Psoas muscle (tissue), 8 donors: ENCODE measurements around the gene OR6J1. TPM values are rescaled to one million over a fixed set of nuclear protein-coding genes. Genes with fewer than 3 reads are reported as not detected.
"Not testable (repeated sequence)": the region's sequence is repeated elsewhere in the genome, so short reads cannot be mapped to it uniquely, and the experiment has no call there.

ENCODE experiments used
- ATAC-seq, 4 donors: fragments of 200-7000 bp; cut with Tn5 transposase; one replicate each; pipeline ENCODE4 v1.9.1; 2020; ENCODE audit warnings: moderate library complexity in 3 of 4, mild to moderate bottlenecking in 2 of 4
- DNase-seq, 2 donors: peaks; one replicate each; pipeline ENCODE4 v3.0.0-alpha.2; 2020
- H3K27ac ChIP-seq: fragments of 200-600 bp; one replicate; pipeline ENCODE4 v1.8.0; 2022
- H3K27me3 ChIP-seq, 3 donors: fragments of 200-600 bp in 1 of 3; one replicate each; pipeline versions ENCODE4 v1.6.1 to v1.8.0; 2013 to 2022; ENCODE audit warnings: low read length in 2 of 3, mild to moderate bottlenecking in 2 of 3, moderate library complexity in 1 of 3; ENCODE audit not compliant: insufficient read depth in 3 of 3
- H3K36me3 ChIP-seq, 2 donors: fragments of 200-600 bp in 1 of 2; one replicate each; pipeline versions ENCODE4 v1.6.1 to v1.8.0; 2013 to 2022; ENCODE audit warnings: low read depth in 1 of 2, mild to moderate bottlenecking in 1 of 2, moderate library complexity in 1 of 2; ENCODE audit not compliant: insufficient read depth in 1 of 2
- H3K4me1 ChIP-seq: fragments of 200-600 bp; one replicate; pipeline ENCODE4 v1.8.0; 2022
- H3K4me3 ChIP-seq: fragments of 200-600 bp; one replicate; pipeline ENCODE4 v1.8.0; 2022; ENCODE audit warnings: mild to moderate bottlenecking
- H3K9me3 ChIP-seq: fragments of 200-600 bp; one replicate; pipeline ENCODE4 v1.8.0; 2022
- WGBS, 3 donors: extraction: QIAGEN DNeasy Blood & Tissue Kit; methylation state at CpG; one replicate each; pipeline versions ENCODE4 v1.1.6 to v1.1.7; 2013; 5-methylcytosine and 5-hydroxymethylcytosine counted together
- intact Hi-C, 2 donors: fragments of 100-400 bp; cut with DNase I; formaldehyde crosslinking; loops; one replicate each; pipeline versions ENCODE4 v1.11.0 to v1.14.2; 2022
- polyA plus RNA-seq, 3 donors: library from polyadenylated mRNA; stranded (reverse); fragments of 200-250 nt; gene quantifications; one replicate each; pipeline ENCODE4 v1.2.3, GENCODE V29; 2013
- total RNA-seq, 4 donors: library from RNA; stranded (reverse); fragmentation: NEBNext Ultra II Directional in 2 of 4; extraction: Animal tissue kit (Norgen Biotek cat#: 25700) in 2 of 4; gene quantifications; one replicate each; pipeline versions ENCODE4 v1.2.1 to v1.2.4, GENCODE V29; 2021 to 2023
- TF ChIP-seq, protein P1 (sequence below): fragments of 200-600 bp; IDR thresholded peaks from one replicate; pipeline ENCODE4 v1.8.0; 2022; ENCODE audit warnings: antibody characterized with exemption
- donor health status: healthy with polysubstance abuse.
- donor health status: DM: no; HTN: no; CAD: no; lungs with moderate emphysema.
- donor health status: Bipolar disorder and iron deficiency.
- donor health status: healthy.
- donor health status: DM: yes; HTN: yes; CAD: no.
- donor health status: DM: no; HTN: no; CAD: no.
- donor health status: DM: no; HTN: no; CAD: no.
- donor health status: DM: yes; HTN: yes; CAD: no.

The OR6J1 gene
- total and polyA plus RNA-seq, 7 donors = not detected

DNA sequence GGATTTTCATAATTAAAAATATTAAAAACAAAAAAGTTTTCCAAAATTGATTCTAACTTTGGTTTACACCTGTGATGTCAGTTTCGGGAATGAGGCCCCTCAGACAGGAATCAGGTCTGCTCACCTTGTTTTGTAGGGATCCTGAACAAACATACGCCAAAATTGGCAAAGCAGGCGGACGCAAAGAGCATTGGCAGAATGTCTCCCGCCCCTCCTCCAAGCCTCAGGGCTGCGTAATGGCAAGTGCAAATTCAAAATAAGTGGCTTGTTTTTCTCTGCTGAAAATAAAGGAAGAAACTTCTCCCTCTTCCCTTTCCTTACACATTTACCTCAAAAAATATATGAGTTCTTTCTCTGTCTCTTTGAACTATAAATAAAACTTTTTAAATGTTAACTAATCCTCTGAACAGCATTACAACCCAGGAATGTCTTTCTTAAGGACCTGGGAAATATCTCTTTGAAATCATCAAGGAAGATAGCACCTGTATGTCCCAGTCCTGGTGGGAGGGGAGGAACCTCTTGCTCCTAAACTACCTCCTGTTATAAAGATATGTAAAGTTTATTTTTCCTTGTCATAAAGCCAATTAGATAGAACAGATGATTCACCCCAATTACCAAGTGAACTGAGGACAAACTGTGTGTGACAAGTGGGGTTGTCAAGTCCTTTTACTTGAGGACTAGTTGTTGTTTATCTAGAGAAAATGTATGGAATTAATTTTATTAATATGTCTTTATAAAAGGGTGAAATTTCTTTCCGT is 16.5 kb downstream of the OR6J1 start:
- Histone ChIP-seq H3K4me1 (no peaks in the 10 kb centered on the region), H3K4me3 (no peak overlapping the region), H3K27ac (no peak overlapping the region), H3K27me3 (no peaks in the 10 kb centered on the region), H3K36me3 (no peaks in the 10 kb centered on the region), H3K9me3 (no peaks in the 10 kb centered on the region)
- DNase-seq = no peak
- 71 to 75% (median 74%) methylated on average over 7 of the region's 7 CpGs for WGBS, 3 donors
- intact Hi-C loops = no loop called here
- no peak for ATAC-seq
- TF ChIP-seq, protein P1, sequence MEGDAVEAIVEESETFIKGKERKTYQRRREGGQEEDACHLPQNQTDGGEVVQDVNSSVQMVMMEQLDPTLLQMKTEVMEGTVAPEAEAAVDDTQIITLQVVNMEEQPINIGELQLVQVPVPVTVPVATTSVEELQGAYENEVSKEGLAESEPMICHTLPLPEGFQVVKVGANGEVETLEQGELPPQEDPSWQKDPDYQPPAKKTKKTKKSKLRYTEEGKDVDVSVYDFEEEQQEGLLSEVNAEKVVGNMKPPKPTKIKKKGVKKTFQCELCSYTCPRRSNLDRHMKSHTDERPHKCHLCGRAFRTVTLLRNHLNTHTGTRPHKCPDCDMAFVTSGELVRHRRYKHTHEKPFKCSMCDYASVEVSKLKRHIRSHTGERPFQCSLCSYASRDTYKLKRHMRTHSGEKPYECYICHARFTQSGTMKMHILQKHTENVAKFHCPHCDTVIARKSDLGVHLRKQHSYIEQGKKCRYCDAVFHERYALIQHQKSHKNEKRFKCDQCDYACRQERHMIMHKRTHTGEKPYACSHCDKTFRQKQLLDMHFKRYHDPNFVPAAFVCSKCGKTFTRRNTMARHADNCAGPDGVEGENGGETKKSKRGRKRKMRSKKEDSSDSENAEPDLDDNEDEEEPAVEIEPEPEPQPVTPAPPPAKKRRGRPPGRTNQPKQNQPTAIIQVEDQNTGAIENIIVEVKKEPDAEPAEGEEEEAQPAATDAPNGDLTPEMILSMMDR = no peak

DNA sequence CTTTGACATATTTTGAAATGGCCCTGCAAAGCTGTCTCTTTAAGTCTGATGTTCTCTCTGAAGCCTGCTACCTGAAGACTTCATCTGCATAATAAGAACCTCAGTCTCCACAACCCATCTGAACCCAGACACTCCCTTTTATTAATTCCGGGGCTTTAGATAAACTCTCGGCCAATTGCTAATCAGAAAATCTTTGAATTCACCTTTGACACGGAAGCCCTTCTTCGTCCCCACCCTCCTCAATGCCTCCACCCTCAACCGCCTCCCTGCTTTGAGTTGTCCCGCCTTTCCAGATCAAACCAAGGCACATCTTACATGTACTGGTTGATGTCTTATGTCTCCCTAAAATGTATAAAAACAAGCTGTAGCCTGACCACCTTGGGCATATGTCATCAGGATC is 17.6 kb downstream of the OR6J1 start:
- ATAC-seq (no peak), DNase-seq (no peak)
- intact Hi-C loops = no loop called here
- WGBS, 3 donors = 81 to 88% (median 87%) methylated on average over 6 of the region's 6 CpGs
- H3K9me3 ChIP-seq = no peaks in the 10 kb centered on the region
- H3K4me1 ChIP-seq = no peaks in the 10 kb centered on the region
- TF ChIP-seq, protein P1 = no peak
- no peak overlapping the region for H3K4me3 ChIP-seq
- no peaks in the 10 kb centered on the region for H3K27me3 ChIP-seq
- H3K27ac ChIP-seq = no peak overlapping the region
- H3K36me3 ChIP-seq = no peaks in the 10 kb centered on the region

DNA sequence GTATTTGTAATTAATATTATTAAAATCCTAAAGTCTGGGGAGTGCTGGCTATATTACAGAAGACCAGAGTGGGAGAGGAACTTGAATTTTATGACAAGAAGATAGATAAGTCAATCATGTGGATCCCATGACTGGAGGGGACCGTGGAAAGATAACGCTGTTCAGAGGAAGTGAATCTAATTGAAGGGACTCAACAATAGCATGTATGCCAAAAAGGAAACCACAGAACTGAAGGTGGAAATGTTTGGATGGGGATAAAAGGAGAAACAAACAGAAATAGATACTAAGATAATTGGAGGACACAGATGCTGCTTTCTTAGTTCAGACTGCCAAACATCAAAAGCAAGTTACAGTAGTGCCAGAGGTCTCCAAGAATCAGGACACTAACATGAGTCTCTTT is 21.1 kb downstream of the OR6J1 start:
- Histone ChIP-seq H3K27me3 (no peaks in the 10 kb centered on the region), H3K9me3 (no peaks in the 10 kb centered on the region), H3K4me3 (no peak overlapping the region), H3K27ac (no peak overlapping the region), H3K4me1 (no peaks in the 10 kb centered on the region), H3K36me3 (no peaks in the 10 kb centered on the region)
- intact Hi-C loops = no loop called here
- TF ChIP-seq, protein P1 = no peak
- DNase-seq (no peak), ATAC-seq (no peak)
- WGBS, 3 donors = 18 to 53% (median 36%) methylated on average over 2 of the region's 2 CpGs

DNA sequence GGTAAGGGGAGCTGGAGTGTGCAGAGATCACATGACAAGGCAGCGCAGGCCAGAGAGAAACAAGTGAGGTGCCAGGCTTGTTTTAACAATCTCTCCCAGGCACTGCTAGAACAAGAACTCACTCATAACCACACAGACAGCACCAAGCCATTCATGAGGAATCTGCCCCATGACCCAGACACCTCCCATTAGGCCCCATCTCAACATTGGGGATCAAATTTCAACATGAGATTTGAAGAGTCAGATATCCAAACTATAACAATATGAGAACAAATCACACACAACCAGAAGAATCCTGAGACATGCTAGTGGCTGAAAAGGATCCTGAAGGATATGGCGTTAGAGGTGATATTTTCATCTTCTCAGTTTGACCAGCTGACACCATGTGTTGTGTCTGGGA is 21.9 kb downstream of the OR6J1 start:
- DNase-seq = no peak
- no peaks in the 10 kb centered on the region for H3K36me3 ChIP-seq
- TF ChIP-seq, protein P1 = no peak
- no peaks in the 10 kb centered on the region for H3K27me3 ChIP-seq
- no peak overlapping the region for H3K4me3 ChIP-seq
- H3K4me1 ChIP-seq = no peaks in the 10 kb centered on the region
- WGBS, 3 donors = 65 to 75% (median 70%) methylated on average over 2 of the region's 2 CpGs
- H3K9me3 ChIP-seq = no peaks in the 10 kb centered on the region
- H3K27ac ChIP-seq = no peak overlapping the region
- intact Hi-C loops = no loop called here
- no peak for ATAC-seq

DNA sequence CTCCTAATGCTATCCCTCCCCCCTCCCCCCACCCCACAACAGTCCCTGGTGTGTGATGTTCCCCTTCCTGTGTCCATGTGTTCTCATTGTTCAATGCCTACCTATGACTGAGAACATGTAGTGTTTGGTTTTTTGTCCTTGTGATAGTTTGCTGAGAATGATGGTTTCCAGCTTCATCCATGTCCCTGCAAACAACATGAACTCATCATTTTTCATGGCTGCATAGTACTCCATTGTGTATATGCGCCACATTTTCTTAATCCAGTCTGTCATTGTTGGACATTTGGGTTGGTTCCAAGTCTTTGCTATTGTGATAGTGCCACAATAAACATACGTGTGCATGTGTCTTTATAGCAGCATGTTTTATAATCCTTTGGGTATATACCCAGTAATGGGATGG is 28.4 kb downstream of the OR6J1 start:
- H3K27ac ChIP-seq, H3K9me3 ChIP-seq, H3K4me3 ChIP-seq, intact Hi-C loops, H3K27me3 ChIP-seq, ATAC-seq, DNase-seq: not testable (repeated sequence)
- H3K36me3 ChIP-seq = peaks cover 0 to 24% of the 10 kb centered on the region in 2 donors
- 92 to 96% (median 93%) methylated on average over 2 of the region's 2 CpGs for WGBS, 3 donors
- H3K4me1 ChIP-seq = peaks cover 17% of the 10 kb centered on the region
